Stimulated activated CD4-positive, alpha-beta T cell treated with anti-CD3 and anti-CD28 coated beads, Interleukin-1b, Interleukin-23, amount 100 ng/mL, for 4 hours (primary cell): ENCODE data around the gene TOLLIP.
"Not testable (repeated sequence)": the region's sequence is repeated elsewhere in the genome, so short reads cannot be mapped to it uniquely, and the experiment has no call there.

Experiments used
- DNase-seq, 2 donors: peaks; one replicate each; pipeline ENCODE4 v3.0.0-alpha.2; 2020; ENCODE audit warnings: low read depth in 2 of 2

The TOLLIP gene

DNA sequence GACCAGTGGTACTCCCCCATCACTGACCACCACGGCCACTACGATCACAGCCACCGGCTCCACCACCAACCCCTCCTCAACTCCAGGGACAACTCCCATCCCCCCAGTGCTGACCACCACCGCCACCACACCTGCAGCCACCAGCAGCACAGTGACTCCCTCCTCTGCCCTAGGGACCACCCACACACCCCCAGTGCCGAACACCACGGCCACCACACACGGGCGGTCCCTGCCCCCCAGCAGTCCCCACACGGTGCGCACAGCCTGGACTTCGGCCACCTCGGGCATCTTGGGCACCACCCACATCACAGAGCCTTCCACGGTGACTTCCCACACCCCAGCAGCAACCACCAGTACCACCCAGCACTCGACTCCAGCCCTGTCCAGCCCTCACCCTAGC, 62.4 kb downstream of the TOLLIP start:
- not testable (repeated sequence) for DNase-seq

- not testable (repeated sequence) for DNase-seq
Measured at GRCh38 chr11:1246301-1246700, 63.1 kb downstream of the TOLLIP start.

- DNase-seq: not testable (repeated sequence)
Measured at GRCh38 chr11:1245717-1246116, 63.7 kb downstream of the TOLLIP start.

DNA sequence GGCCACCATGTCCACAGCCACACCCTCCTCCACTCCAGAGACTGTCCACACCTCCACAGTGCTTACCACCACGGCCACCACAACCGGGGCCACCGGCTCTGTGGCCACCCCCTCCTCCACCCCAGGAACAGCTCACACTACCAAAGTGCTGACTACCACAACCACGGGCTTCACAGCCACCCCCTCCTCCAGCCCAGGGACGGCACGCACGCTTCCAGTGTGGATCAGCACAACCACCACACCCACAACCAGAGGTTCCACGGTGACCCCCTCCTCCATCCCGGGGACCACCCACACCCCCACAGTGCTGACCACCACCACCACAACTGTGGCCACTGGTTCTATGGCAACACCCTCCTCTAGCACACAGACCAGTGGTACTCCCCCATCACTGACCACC, 64.9 kb downstream of the TOLLIP start:
- not testable (repeated sequence) for DNase-seq

GRCh38 chr11:1243521-1243920, 65.9 kb downstream of the TOLLIP start:
- not testable (repeated sequence) for DNase-seq

GRCh38 chr11:1242751-1243150, 66.7 kb downstream of the TOLLIP start:
- DNase-seq: not testable (repeated sequence)

DNA sequence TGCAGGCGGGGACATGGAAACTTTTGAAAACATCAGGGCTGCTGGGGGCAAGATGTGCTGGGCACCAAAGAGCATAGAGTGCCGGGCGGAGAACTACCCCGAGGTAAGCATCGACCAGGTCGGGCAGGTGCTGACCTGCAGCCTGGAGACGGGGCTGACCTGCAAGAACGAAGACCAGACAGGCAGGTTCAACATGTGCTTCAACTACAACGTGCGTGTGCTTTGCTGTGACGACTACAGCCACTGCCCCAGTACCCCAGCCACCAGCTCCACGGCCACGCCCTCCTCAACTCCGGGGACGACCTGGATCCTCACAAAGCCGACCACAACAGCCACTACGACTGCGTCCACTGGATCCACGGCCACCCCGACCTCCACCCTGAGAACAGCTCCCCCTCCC, 67.1 kb downstream of the TOLLIP start:
- no peak for DNase-seq

- DNase-seq: no peak
Measured at GRCh38 chr11:1241706-1242105, 67.7 kb downstream of the TOLLIP start.

DNA sequence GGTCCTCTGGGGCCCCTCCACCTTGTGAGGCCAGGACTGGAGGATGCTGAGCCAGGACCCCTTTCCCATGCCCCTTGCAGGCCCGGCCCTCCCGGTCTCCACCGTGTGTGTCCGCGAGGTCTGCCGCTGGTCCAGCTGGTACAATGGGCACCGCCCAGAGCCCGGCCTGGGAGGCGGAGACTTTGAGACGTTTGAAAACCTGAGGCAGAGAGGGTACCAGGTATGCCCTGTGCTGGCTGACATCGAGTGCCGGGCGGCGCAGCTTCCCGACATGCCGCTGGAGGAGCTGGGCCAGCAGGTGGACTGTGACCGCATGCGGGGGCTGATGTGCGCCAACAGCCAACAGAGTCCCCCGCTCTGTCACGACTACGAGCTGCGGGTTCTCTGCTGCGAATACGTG, 68.7 kb downstream of the TOLLIP start:
- no peak for DNase-seq

- DNase-seq: no peak
Measured at GRCh38 chr11:1239596-1240205, 69.7 kb downstream of the TOLLIP start.

DNA sequence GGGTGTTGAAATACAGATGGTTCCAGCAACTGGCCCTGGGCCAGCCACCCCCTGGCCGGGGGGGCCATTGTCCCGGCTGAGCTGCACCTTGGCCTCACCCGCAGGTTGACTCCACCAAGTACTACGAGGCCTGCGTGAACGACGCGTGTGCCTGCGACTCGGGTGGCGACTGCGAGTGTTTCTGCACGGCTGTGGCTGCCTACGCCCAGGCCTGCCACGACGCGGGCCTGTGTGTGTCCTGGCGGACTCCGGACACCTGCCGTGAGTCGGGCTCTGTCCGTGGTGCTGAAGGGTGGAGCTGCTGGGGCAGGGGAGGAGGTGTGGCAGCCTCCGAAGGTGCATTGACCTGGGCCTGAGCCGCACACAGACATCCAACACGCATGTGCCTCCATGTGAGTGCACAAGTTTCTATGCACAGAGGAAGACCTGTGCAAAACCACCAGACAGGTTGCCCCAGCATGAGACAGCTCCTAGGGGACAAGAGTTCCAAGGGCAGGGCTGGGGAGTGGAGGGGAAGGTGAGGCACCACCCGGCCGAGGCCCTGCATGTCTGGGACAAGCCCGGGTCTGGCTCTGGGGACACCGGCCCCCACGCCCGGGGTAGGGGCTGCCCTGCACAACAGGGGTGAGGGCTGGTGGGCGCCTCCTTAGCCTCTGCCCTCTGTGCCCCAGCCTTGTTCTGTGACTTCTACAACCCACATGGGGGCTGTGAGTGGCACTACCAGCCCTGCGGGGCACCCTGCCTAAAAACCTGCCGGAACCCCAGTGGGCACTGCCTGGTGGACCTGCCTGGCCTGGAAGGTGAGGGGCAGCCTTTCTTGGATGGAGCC, 70.5 kb downstream of the TOLLIP start:
- DNase-seq: no peak

GRCh38 chr11:1237851-1238250, 71.6 kb downstream of the TOLLIP start:
- DNase-seq: no peak

DNA sequence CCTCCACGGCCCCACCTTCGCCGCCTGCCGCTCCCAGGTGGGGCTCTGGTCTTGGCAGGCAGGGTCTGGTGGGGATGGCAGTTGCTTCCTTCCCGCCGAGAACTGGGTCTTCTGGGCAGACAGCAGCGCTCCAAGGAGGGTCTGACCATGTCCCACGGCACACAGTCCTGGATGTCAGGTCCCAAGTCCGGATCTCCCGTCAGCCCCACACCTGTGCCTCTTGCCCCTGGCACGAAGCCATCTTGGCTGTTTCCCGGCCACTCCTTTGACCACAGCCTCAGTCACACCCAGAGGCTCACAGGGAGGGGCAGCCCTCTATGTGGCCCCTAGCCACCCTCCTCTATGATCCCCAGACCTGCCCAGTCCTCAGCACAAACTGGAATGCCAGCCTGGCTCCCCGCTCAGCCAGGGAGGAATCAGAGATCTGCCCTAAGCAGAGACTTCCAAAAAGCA, 72.3 kb downstream of the TOLLIP start:
- no peak for DNase-seq

DNA sequence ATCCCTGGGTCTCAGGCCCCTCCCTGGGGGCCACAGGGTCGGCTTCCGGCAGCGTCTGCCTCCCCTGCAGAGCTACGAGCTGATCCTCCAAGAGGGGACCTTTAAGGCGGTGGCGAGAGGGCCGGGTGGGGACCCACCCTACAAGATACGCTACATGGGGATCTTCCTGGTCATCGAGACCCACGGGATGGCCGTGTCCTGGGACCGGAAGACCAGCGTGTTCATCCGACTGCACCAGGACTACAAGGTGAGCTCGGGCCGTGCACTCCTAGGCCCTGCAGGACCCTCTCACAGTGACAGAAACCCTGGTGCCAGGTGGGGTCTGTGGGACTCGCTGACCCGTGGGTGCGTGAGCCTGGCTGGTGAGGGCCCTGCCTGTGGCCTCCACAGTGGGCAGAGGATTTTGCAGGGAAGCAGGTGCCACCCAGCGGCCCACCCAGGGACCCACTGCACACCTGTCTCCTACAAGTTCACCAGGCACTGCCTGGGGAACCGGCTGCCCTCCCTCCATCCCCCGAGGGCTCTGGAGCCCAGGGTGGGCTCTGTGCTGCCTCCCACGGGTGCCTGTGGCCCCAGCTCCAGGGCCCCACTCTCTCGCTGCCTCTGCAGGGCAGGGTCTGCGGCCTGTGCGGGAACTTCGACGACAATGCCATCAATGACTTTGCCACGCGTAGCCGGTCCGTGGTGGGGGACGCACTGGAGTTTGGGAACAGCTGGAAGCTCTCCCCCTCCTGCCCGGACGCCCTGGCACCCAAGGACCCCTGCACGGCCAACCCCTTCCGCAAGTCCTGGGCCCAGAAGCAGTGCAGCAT, 72.9 kb downstream of the TOLLIP start:
- no peak for DNase-seq

GRCh38 chr11:1235901-1236315, 73.5 kb downstream of the TOLLIP start:
- no peak for DNase-seq

DNA sequence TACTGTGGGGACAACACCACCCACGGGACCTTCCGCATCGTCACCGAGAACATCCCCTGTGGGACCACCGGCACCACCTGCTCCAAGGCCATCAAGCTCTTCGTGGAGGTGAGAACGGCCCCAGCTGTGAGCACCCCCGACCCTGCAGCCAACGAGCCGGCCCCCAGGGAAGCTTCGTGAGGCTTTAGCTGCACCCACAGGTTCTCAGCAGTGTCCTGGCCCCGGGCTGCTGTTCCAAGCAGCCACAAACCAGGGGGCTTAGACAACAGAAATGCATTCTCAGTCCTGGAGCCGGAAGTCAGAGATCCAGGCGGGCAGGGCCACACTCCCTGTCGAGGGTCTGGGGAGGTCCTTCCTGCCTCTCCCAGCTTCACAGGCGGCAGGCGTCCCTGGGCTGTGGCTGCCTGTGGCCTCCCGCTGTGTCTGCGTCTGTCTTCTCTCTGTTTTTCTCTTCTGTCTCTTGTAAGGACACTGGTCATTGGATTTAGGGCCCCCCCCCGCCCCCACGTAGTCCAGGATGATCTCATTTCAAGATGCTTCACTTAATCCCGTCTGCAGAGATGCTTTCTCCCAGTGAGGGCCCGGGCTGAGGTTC, 74.0 kb downstream of the TOLLIP start:
- DNase-seq: no peak

DNA sequence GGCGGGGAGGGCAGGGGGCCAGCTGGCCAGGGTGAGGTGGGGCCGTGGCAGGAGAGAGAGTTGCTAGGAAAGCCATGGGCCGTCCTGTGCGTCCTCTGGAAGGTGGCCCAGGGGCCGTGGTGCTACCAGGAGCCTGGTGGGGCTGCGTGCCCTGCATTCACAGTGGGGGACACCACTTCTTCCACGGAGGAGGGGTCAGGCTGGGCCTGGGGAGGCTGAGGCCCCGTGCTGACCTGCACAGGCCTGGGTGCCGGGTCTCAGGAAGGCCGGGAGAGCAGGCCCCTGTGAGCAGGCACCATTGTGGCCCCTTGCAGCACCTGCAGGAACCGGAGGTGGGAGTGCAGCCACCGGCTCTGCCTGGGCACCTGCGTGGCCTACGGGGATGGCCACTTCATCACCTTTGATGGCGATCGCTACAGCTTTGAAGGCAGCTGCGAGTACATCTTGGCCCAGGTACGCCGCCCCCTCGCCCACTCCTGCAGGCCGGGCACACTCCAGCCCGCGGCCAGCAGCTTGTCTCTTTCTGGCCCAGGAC, 74.6 kb downstream of the TOLLIP start:
- no peak for DNase-seq

- DNase-seq: no peak
Measured at GRCh38 chr11:1234054-1234720, 75.2 kb downstream of the TOLLIP start.

GRCh38 chr11:1233351-1234053, 75.9 kb downstream of the TOLLIP start:
- no peak for DNase-seq

GRCh38 chr11:1232883-1233321, 76.5 kb downstream of the TOLLIP start:
- DNase-seq: no peak
